Chondrocyte (in vitro differentiated cells): ENCODE results near the gene CLTCL1. TPM values are rescaled to one million over a fixed set of nuclear protein-coding genes. Genes with fewer than 3 reads are reported as not detected.

Source experiments
- DNase-seq: peaks from one replicate; pipeline ENCODE4 v3.0.0; 2021; ENCODE audit warnings: mixed read lengths, low spot score
- H3K27ac Mint-ChIP-seq: one replicate; pipeline ENCODE4 v1.8.0; 2021; ENCODE audit warnings: mild to moderate bottlenecking, moderate library complexity, mixed read lengths; ENCODE audit not compliant: unreplicated experiment
- H3K27me3 Mint-ChIP-seq: 2 replicates; pipeline ENCODE4 v1.8.0; 2021; ENCODE audit warnings: low read depth, mixed read lengths
- H3K36me3 Mint-ChIP-seq: 2 replicates; pipeline ENCODE4 v1.8.0; 2021; ENCODE audit warnings: low read depth, mixed read lengths
- H3K4me1 Mint-ChIP-seq: 2 replicates; pipeline ENCODE4 v1.8.0; 2021; ENCODE audit warnings: low read depth, mild to moderate bottlenecking, mixed read lengths
- H3K4me3 Mint-ChIP-seq: one replicate; pipeline ENCODE4 v1.8.0; 2021; ENCODE audit warnings: mild to moderate bottlenecking, moderate library complexity, mixed read lengths; ENCODE audit not compliant: unreplicated experiment
- H3K9me3 Mint-ChIP-seq: 2 replicates; pipeline ENCODE4 v1.8.0; 2021; ENCODE audit warnings: low read depth, mixed read lengths
- total RNA-seq: library from RNA; stranded (reverse); gene quantifications from 3 replicates; pipeline ENCODE4 v1.2.1, GENCODE V29; 2021
- TF ChIP-seq, protein P1 (sequence below): fragments of 200-600 bp; sonication (generic); IDR thresholded peaks from 2 replicates; pipeline ENCODE4 v1.5.0; 2021; ENCODE audit warnings: antibody characterized with exemption, mild to moderate bottlenecking, moderate library complexity

Gene CLTCL1
- total RNA-seq, 1 donor from 2014 or later, result 24.2 TPM

DNA sequence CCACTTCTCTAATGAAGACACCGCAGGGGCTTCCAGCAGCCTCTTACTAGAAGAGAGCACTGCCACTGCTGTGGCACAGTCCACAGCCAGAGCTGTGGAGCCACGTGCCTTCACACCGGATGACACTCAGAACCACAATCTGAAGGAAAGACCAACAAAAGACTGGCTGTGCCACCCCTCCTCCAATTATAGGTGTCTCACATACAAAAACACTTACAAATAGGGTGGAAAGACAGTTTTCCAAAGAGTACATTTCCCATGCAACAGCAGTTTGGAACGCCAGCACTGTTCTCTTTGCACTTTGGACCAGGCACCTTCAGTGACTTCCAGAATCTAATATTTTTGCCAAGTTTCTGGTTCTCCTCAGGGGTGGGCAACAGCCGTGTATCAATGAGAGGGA lies 74.9 kb downstream of the CLTCL1 start:
- no peak overlapping the region for H3K4me3 Mint-ChIP-seq
- TF ChIP-seq, protein P1, sequence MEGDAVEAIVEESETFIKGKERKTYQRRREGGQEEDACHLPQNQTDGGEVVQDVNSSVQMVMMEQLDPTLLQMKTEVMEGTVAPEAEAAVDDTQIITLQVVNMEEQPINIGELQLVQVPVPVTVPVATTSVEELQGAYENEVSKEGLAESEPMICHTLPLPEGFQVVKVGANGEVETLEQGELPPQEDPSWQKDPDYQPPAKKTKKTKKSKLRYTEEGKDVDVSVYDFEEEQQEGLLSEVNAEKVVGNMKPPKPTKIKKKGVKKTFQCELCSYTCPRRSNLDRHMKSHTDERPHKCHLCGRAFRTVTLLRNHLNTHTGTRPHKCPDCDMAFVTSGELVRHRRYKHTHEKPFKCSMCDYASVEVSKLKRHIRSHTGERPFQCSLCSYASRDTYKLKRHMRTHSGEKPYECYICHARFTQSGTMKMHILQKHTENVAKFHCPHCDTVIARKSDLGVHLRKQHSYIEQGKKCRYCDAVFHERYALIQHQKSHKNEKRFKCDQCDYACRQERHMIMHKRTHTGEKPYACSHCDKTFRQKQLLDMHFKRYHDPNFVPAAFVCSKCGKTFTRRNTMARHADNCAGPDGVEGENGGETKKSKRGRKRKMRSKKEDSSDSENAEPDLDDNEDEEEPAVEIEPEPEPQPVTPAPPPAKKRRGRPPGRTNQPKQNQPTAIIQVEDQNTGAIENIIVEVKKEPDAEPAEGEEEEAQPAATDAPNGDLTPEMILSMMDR, result no peak
- no peak overlapping the region for H3K27ac Mint-ChIP-seq
- DNase-seq, result peak; percentile 37
- peaks cover 22% of the 10 kb centered on the region for H3K36me3 Mint-ChIP-seq
- peaks cover 9% of the 10 kb centered on the region for H3K4me1 Mint-ChIP-seq
- no peaks in the 10 kb centered on the region for H3K27me3 Mint-ChIP-seq
- no peaks in the 10 kb centered on the region for H3K9me3 Mint-ChIP-seq

DNA sequence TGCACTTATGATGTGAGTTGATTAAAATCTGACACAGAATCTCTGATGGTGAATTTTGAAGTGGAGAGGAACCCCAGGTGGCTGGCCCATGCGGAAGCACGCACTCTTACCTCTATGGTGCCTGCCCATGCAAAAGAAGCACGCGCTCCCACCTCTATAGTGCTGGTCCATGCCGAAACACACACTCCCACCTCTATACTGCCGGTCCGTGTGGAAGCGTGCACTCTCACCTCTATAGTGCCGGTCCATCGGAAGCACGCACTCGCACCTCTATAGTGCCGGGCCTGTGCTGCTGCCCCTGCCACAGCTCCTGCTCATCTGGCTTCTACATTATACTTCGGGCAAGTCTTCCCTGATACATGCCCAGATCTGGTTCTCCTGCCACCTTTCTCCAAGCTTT lies 76.2 kb downstream of the CLTCL1 start:
- TF ChIP-seq, protein P1, result no peak
- Mint-ChIP-seq H3K9me3 (no peaks in the 10 kb centered on the region), H3K4me1 (peaks cover 9% of the 10 kb centered on the region), H3K27me3 (no peaks in the 10 kb centered on the region), H3K36me3 (peaks cover 17% of the 10 kb centered on the region), H3K4me3 (no peak overlapping the region), H3K27ac (no peak overlapping the region)
- peak; percentile 67 for DNase-seq

DNA sequence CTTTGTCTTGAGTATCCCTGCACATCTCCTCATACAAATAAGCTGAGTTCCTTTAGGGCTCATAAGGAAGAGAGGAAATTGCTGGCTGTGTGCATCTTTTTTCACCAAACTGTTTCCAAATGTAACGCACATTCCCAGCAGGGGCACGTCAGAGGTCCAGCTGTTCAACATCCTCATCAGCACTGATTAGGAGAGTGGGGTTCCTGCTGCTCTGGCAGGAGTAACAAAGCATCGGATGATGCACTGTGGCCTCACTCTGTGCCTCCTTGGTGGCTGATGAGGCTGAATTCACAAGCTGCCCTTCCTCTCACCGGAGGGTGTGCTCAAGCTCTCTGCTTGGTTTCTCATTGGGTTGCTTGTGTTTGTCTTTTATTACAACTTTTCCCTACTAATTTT lies 77.4 kb downstream of the CLTCL1 start:
- Mint-ChIP-seq H3K27ac (no peak overlapping the region), H3K4me3 (no peak overlapping the region), H3K4me1 (peaks cover 9% of the 10 kb centered on the region), H3K36me3 (peaks cover 26% of the 10 kb centered on the region), H3K9me3 (no peaks in the 10 kb centered on the region), H3K27me3 (no peaks in the 10 kb centered on the region)
- DNase-seq, result peak; percentile 7
- TF ChIP-seq, protein P1, result no peak

DNA sequence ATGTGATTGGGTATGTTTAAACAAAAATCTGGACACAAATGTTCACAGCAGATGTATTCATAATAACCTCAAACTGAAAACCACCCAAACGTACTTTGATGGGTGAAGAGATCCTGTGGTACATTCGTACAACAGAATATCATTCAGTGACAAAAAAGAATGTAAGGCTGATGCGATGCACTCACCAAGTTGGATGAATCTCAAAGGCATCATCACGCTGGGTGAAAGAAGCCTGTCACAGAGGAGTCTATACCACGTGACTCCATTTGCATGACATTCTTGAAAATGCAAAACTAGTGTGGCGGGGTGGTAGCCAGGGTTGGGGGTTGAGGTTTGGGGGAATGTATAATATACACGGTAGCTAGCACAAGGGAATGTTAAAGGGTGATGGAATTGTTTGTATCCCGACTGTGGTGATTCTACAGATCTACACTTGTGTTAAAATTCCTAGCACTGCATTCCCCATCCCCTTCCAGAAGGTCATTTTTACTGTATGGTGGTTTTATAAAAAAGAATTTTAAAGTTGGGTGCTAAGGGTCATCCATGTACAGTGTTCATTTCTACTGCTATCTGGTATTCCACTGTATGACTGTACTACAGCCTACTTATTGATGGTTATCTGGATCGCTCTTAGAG lies 78.0 kb downstream of the CLTCL1 start:
- TF ChIP-seq, protein P1, result no peak
- no peak for DNase-seq

DNA sequence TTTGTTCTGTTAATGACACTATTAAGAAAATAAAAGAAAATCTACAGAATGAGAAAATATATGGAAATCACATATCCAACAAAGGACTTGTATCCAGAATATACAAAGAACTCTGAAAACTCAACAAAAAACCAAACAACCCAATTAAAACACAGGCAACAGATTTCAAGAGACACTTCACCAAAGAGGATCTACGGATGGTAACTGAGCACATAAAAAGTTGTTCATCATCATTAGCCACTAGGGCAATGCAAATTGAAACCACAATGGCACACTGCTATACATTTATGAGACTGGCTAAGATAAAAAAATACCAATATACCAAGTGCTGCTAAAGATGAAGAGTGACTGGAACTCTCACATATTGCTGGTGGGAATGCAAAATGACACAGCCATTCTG lies 78.5 kb downstream of the CLTCL1 start:
- Mint-ChIP-seq H3K4me3 (no peak overlapping the region), H3K36me3 (peaks cover 36% of the 10 kb centered on the region), H3K27me3 (no peaks in the 10 kb centered on the region), H3K27ac (no peak overlapping the region), H3K4me1 (peaks cover 3% of the 10 kb centered on the region), H3K9me3 (no peaks in the 10 kb centered on the region)
- no peak for DNase-seq
- TF ChIP-seq, protein P1, result no peak

More for the DNA sequence above, 78.0 kb downstream of the CLTCL1 start:
- no peaks in the 10 kb centered on the region for H3K9me3 Mint-ChIP-seq
- H3K4me3 Mint-ChIP-seq, result no peak overlapping the region
- peaks cover 9% of the 10 kb centered on the region for H3K4me1 Mint-ChIP-seq
- no peaks in the 10 kb centered on the region for H3K27me3 Mint-ChIP-seq
- no peak overlapping the region for H3K27ac Mint-ChIP-seq
- peaks cover 31% of the 10 kb centered on the region for H3K36me3 Mint-ChIP-seq
